CD14-positive monocyte (primary cell): Measurements from ENCODE around the gene P2RY6. TPM values are rescaled to one million over a fixed set of nuclear protein-coding genes. Genes with fewer than 3 reads are reported as not detected.
A peak's percentile ranks its signal among the peaks of the same experiment; 100 is the strongest.
"Not testable (repeated sequence)": the region's sequence is repeated elsewhere in the genome, so short reads cannot be mapped to it uniquely, and the experiment has no call there.

Source experiments
- DNase-seq, 3 donors: peaks; one replicate each; pipeline ENCODE4 v3.0.0-alpha.2; 2011 to 2022
- H2AFZ ChIP-seq: 2 replicates; pipeline ENCODE4 v1.6.0; 2012; ENCODE audit warnings: mild to moderate bottlenecking, low read depth, low read length, inconsistent platforms; ENCODE audit not compliant: insufficient read depth, poor library complexity, severe bottlenecking
- H3K27ac ChIP-seq, 2 donors: 1 replicate in 1 of 2; 2 replicates in 1 of 2; pipeline ENCODE4 v1.5.1; 2012 to 2013; ENCODE audit warnings: low read length in 2 of 2, control low read depth in 1 of 2, inconsistent platforms in 1 of 2, low read depth in 1 of 2, mild to moderate bottlenecking in 1 of 2
- H3K27me3 ChIP-seq, 2 donors: one replicate each; pipeline versions ENCODE4 v1.6.0 to v1.6.1; 2011 to 2013; ENCODE audit warnings: low read length in 2 of 2; ENCODE audit not compliant: control insufficient read depth in 2 of 2, insufficient read depth in 2 of 2
- H3K36me3 ChIP-seq, 2 donors: replicated peaks in 1 of 2; 1 replicate in 1 of 2; 2 replicates in 1 of 2; pipeline versions ENCODE4 v1.5.1 to v1.6.1; 2012 to 2013; ENCODE audit warnings: low read length in 2 of 2, control low read depth in 1 of 2, inconsistent platforms in 1 of 2, mild to moderate bottlenecking in 1 of 2; ENCODE audit not compliant: insufficient read depth in 2 of 2, control insufficient read depth in 1 of 2
- H3K4me1 ChIP-seq, 2 donors: 1 replicate in 1 of 2; 2 replicates in 1 of 2; pipeline versions ENCODE4 v1.5.1 to v1.6.1; 2012 to 2013; ENCODE audit warnings: low read length in 2 of 2, control low read depth in 1 of 2, inconsistent platforms in 1 of 2, mild to moderate bottlenecking in 1 of 2, moderate library complexity in 1 of 2; ENCODE audit not compliant: insufficient read depth in 2 of 2, control insufficient read depth in 1 of 2
- H3K4me2 ChIP-seq: replicated peaks from 2 replicates; pipeline ENCODE3; 2012; ENCODE audit warnings: low read length, moderate library complexity, mild to moderate bottlenecking; ENCODE audit not compliant: poor library complexity, severe bottlenecking; ENCODE audit errors: extremely low read depth
- H3K4me3 ChIP-seq, 3 experiments: fragments of 200-600 bp in 1 of 3; sonication (generic) in 1 of 3; replicated peaks in 1 of 3; 1 replicate in 2 of 3; 2 replicates in 1 of 3; pipeline ENCODE4 v1.5.1; 2011 to 2013; ENCODE audit warnings: low read length in 3 of 3, mild to moderate bottlenecking in 3 of 3, control low read depth in 2 of 3, low read depth in 2 of 3, inconsistent platforms in 1 of 3, moderate library complexity in 1 of 3
- H3K79me2 ChIP-seq: 2 replicates; pipeline ENCODE4 v1.6.0; 2012; ENCODE audit warnings: mild to moderate bottlenecking, control low read depth, inconsistent platforms, low read length, moderate library complexity; ENCODE audit not compliant: insufficient read depth
- H3K9ac ChIP-seq: 2 replicates; pipeline ENCODE4 v1.6.0; 2017; ENCODE audit warnings: low read length, mild to moderate bottlenecking; ENCODE audit not compliant: insufficient read depth, poor library complexity, severe bottlenecking
- H3K9me3 ChIP-seq, 2 donors: replicated peaks in 1 of 2; 1 replicate in 1 of 2; 2 replicates in 1 of 2; pipeline versions ENCODE4 v1.5.1 to v1.6.1; 2012 to 2013; ENCODE audit warnings: low read length in 2 of 2, control low read depth in 1 of 2; ENCODE audit not compliant: control insufficient read depth in 1 of 2, insufficient read depth in 1 of 2
- H4K20me1 ChIP-seq: 2 replicates; pipeline ENCODE4 v1.6.0; 2012; ENCODE audit warnings: mild to moderate bottlenecking, low read length, control low read depth, moderate library complexity; ENCODE audit not compliant: insufficient read depth
- H3K27ac Mint-ChIP-seq, 7 donors: one replicate each; pipeline ENCODE4 v1.8.0; 2020; ENCODE audit warnings: mild to moderate bottlenecking in 7 of 7, mixed read lengths in 7 of 7, moderate library complexity in 6 of 7, inconsistent platforms in 2 of 7
- H3K27me3 Mint-ChIP-seq, 3 donors: one replicate each; pipeline ENCODE4 v1.8.0; 2021 to 2022; ENCODE audit warnings: low read depth in 3 of 3, mild to moderate bottlenecking in 3 of 3, mixed read lengths in 3 of 3, moderate library complexity in 3 of 3, inconsistent platforms in 1 of 3
- H3K36me3 Mint-ChIP-seq, 2 donors: one replicate each; pipeline ENCODE4 v1.8.0; 2020; ENCODE audit warnings: mixed read lengths in 2 of 2, inconsistent platforms in 1 of 2, mild to moderate bottlenecking in 1 of 2
- H3K4me1 Mint-ChIP-seq: one replicate; pipeline ENCODE4 v1.8.0; 2020; ENCODE audit warnings: mild to moderate bottlenecking, mixed read lengths
- H3K4me3 Mint-ChIP-seq, 2 donors: one replicate each; pipeline ENCODE4 v1.8.0; 2020; ENCODE audit warnings: mild to moderate bottlenecking in 2 of 2, mixed read lengths in 2 of 2, moderate library complexity in 1 of 2
- H3K9me3 Mint-ChIP-seq, 7 donors: one replicate each; pipeline ENCODE4 v1.8.0; 2020 to 2022; ENCODE audit warnings: mixed read lengths in 7 of 7, mild to moderate bottlenecking in 6 of 7, moderate library complexity in 6 of 7, inconsistent platforms in 2 of 7
- WGBS: methylation state at CpG from one replicate; pipeline ENCODE4 v1.1.5; 2013; ENCODE audit warnings: missing lambda C conversion rate; ENCODE audit not compliant: insufficient coverage; 5-methylcytosine and 5-hydroxymethylcytosine counted together
- intact Hi-C, 2 donors: fragments of 100-400 bp; cut with micrococcal nuclease; formaldehyde crosslinking; loops; one replicate each; pipeline versions ENCODE4 v1.15.0 to v1.15.1; 2023
- polyA plus RNA-seq, 3 donors: library from polyadenylated mRNA; depleted of rRNA in 1 of 3; unstranded in 2 of 3; stranded (reverse) in 1 of 3; fragments of 300-500 nt in 2 of 3; fragments of >200 nt in 1 of 3; fragmentation: Illumina TruSeq in 2 of 3; gene quantifications; 1 replicate in 2 of 3; 2 replicates in 1 of 3; pipeline ENCODE4 v1.2.3, GENCODE V29; 2012 to 2021
- TF ChIP-seq, protein P1 (sequence below): fragments of 200-600 bp; IDR thresholded peaks from one replicate; pipeline ENCODE4 v1.8.0; 2022; ENCODE audit warnings: antibody characterized with exemption, mild to moderate bottlenecking

Gene P2RY6
- polyA plus RNA-seq, 3 donors = 1.7 to 5.1 (median 1.8) TPM

GRCh38 chr11:73270016-73270854 is 1.9 kb upstream of the P2RY6 start:
- no peaks in the 10 kb centered on the region for H3K79me2 ChIP-seq
- no peaks in the 10 kb centered on the region for H3K9me3 ChIP-seq
- intact Hi-C loops = no loop called here
- no peak overlapping the region for H3K9ac ChIP-seq
- peak; percentile 75 to 86 (median 75) for DNase-seq
- H3K27ac ChIP-seq = peak overlapping the region; percentile 21 to 42
- no peak overlapping the region for H2AFZ ChIP-seq
- Mint-ChIP-seq H3K4me3 (peak overlapping the region in 1 of 2 donors; percentile 39), H3K36me3 (no peaks in the 10 kb centered on the region), H3K9me3 (peaks cover 0 to 5% (median 0%) of the 10 kb centered on the region in 7 donors), H3K27me3 (peaks cover 21 to 23% (median 23%) of the 10 kb centered on the region in 3 donors), H3K4me1 (peaks cover 65% of the 10 kb centered on the region), H3K27ac (peak overlapping the region; percentile 40 to 84 (median 63))
- TF ChIP-seq, protein P1, sequence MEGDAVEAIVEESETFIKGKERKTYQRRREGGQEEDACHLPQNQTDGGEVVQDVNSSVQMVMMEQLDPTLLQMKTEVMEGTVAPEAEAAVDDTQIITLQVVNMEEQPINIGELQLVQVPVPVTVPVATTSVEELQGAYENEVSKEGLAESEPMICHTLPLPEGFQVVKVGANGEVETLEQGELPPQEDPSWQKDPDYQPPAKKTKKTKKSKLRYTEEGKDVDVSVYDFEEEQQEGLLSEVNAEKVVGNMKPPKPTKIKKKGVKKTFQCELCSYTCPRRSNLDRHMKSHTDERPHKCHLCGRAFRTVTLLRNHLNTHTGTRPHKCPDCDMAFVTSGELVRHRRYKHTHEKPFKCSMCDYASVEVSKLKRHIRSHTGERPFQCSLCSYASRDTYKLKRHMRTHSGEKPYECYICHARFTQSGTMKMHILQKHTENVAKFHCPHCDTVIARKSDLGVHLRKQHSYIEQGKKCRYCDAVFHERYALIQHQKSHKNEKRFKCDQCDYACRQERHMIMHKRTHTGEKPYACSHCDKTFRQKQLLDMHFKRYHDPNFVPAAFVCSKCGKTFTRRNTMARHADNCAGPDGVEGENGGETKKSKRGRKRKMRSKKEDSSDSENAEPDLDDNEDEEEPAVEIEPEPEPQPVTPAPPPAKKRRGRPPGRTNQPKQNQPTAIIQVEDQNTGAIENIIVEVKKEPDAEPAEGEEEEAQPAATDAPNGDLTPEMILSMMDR = no peak
- WGBS = 94% methylated on average over 6 of the region's 7 CpGs
- H4K20me1 ChIP-seq = no peaks in the 10 kb centered on the region
- H3K4me3 ChIP-seq = no peak overlapping the region
- H3K4me1 ChIP-seq = peaks cover 60 to 62% of the 10 kb centered on the region in 2 donors
- H3K27me3 ChIP-seq = peaks cover under 1 to 14% of the 10 kb centered on the region in 2 donors
- H3K4me2 ChIP-seq = no peak overlapping the region
- H3K36me3 ChIP-seq = no peaks in the 10 kb centered on the region

DNA sequence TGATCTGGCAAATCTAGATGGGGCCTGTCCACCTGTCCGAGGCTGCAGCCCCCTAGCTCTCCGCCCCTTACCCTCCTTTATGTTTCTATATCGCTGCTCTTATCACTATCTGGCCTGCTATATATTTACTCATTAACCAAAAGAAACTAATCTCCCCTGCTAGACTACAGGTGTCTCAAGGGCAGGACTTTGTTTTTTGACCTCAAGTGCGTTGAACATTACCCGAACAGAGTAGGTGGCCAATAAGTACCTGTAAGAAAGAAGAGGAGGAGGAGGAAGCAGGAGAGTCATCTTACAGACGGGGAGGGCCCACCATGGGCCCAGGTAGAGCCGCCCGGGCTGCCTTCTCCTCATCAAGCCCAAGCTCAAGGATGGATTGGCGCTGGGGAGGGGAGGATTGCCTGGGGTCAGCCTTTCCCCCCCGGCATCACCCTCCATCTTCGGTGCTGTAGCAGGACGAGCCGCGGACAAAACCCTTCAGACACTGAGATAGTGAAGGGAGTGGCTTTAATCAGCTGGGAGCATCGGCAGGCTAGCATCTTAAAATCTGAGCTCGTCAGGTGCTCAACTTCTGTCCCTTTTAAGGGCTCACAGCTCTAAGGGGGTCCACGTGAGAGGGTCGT is 1.2 kb upstream of the P2RY6 start:
- intact Hi-C loops = no loop called here
- Histone ChIP-seq H3K4me3 (no peak overlapping the region), H3K36me3 (no peaks in the 10 kb centered on the region), H3K79me2 (no peaks in the 10 kb centered on the region), H3K9ac (no peak overlapping the region), H4K20me1 (no peaks in the 10 kb centered on the region), H3K4me1 (peaks cover 65 to 69% of the 10 kb centered on the region in 2 donors), H3K9me3 (no peaks in the 10 kb centered on the region), H2AFZ (no peak overlapping the region), H3K27ac (peak overlapping the region in 1 of 2 donors; percentile 69), H3K4me2 (no peak overlapping the region), H3K27me3 (peaks cover 0 to 6% of the 10 kb centered on the region in 2 donors)
- TF ChIP-seq, protein P1 = no peak
- peak overlapping the region in 6 of 7 donors; percentile 14 to 85 (median 64) for H3K27ac Mint-ChIP-seq
- H3K9me3 Mint-ChIP-seq = peaks cover 0 to 5% (median 0%) of the 10 kb centered on the region in 7 donors
- peaks cover 15 to 17% (median 16%) of the 10 kb centered on the region in 3 donors for H3K27me3 Mint-ChIP-seq
- no peak for DNase-seq
- H3K4me3 Mint-ChIP-seq = peak overlapping the region in 1 of 2 donors; percentile 15
- H3K4me1 Mint-ChIP-seq = peaks cover 68% of the 10 kb centered on the region
- WGBS = 93% methylated on average over 4 of the region's 18 CpGs
- H3K36me3 Mint-ChIP-seq = no peaks in the 10 kb centered on the region

GRCh38 chr11:73271478-73271865 is 666 bp upstream of the P2RY6 start:
- peak overlapping the region; percentile 36 to 69 for H3K27ac ChIP-seq
- peaks cover 65 to 70% of the 10 kb centered on the region in 2 donors for H3K4me1 ChIP-seq
- H4K20me1 ChIP-seq, H3K4me3 ChIP-seq, H3K9ac ChIP-seq, H3K79me2 ChIP-seq, H2AFZ ChIP-seq, H3K27me3 ChIP-seq, H3K9me3 Mint-ChIP-seq, H3K36me3 Mint-ChIP-seq, H3K4me3 Mint-ChIP-seq, intact Hi-C loops, H3K36me3 ChIP-seq, H3K9me3 ChIP-seq, DNase-seq: not testable (repeated sequence)
- peaks cover 10 to 12% (median 12%) of the 10 kb centered on the region in 3 donors for H3K27me3 Mint-ChIP-seq
- peak overlapping the region; percentile 1 for H3K4me2 ChIP-seq
- peak overlapping the region; percentile 64 to 85 (median 79) for H3K27ac Mint-ChIP-seq
- WGBS = 50% methylated on average over 2 of the region's 10 CpGs
- H3K4me1 Mint-ChIP-seq = peaks cover 69% of the 10 kb centered on the region
